GM19193 (cell line): ENCODE results near the gene USH1G.

Experiments
- POLR2A ChIP-seq: IDR thresholded peaks from 4 replicates; pipeline ENCODE4 v1.6.1; 2011; ENCODE audit not compliant: insufficient read depth, insufficient read length; ENCODE audit errors: extremely low read depth

The USH1G gene

DNA sequence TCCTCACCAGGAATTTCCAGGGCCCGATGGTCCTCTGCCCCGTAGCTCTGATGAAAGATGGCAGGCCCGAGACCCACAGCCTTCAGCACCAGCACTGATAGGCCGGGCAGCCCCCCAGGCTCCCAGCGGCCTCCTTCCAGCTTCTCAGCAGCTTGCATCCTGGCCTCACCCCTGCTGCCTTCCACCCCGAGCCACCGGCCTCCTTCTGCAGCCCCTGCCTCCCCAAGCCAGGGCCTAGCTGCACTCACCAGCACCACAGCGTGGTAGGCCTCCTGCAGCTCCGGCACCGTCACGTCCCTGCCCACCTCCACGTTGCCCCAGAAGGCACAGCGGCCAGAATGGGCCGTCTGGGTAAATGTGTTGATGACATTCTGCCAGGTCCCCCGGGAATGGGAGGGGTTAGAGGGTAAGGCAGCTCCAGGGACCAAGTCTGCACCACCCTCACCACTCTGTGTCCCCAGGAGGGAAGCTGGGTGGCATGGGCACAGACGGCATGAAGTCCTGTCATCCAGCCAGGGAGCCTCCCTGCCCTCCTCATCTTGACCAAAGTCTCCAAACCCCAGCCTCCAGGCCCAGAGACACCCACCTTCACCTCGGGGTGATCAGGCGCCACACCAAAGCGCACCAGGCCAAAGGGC lies 56.7 kb downstream of the USH1G start:
- TF ChIP-seq POLR2A: no peak
